ENCODE measurements around the gene ROBO3.

ROBO3 gene

GRCh38 chr11:124897674-124898262, 32.5 kb downstream of the ROBO3 start, which contains the start of gene ROBO4:
Gene ROBO4, minus strand, starts transcription at chr11:124897865. Its CDS starts 70 bp downstream, at chr11:124897795.
- Histone ChIP-seq H3K27ac (ENCODE audit: low read depth, low read length) (no peak within 1 kb of the TSS), H3K4me1 (ENCODE audit: control insufficient read depth in 1 of 2, insufficient read depth in 2 of 2, low read length in 2 of 2) (no peaks in the 10 kb centered on the region), H3K9ac (ENCODE audit: low read depth in 1 of 2, low read length in 2 of 2) (peak within 1 kb of the TSS in 1 of 2 donors; percentile 14), H3K4me3 (ENCODE audit: low read depth in 1 of 2, low read length in 2 of 2) (peak within 1 kb of the TSS in 1 of 2 donors; percentile 46), H3K36me3 (ENCODE audit: control insufficient read depth in 1 of 2, insufficient read depth in 2 of 2, low read length in 2 of 2) (no peaks in the 10 kb centered on the region), H3K27me3 (ENCODE audit: control insufficient read depth in 1 of 2, insufficient read depth in 2 of 2, low read length in 2 of 2) (peaks cover 9 to 11% of the 10 kb centered on the region in 2 donors), H3K9me3 (ENCODE audit: control insufficient read depth in 1 of 2, low read length in 2 of 2) (no peaks in the 10 kb centered on the region)

GRCh38 chr11:124898263-124898680, 33.0 kb downstream of the ROBO3 start:
- Histone ChIP-seq H3K27me3 (ENCODE audit: control insufficient read depth in 1 of 2, insufficient read depth in 2 of 2, low read length in 2 of 2) (peaks cover 9 to 11% of the 10 kb centered on the region in 2 donors), H3K27ac (ENCODE audit: low read depth, low read length) (no peak overlapping the region), H3K9ac (ENCODE audit: low read depth in 1 of 2, low read length in 2 of 2) (no peak overlapping the region), H3K9me3 (ENCODE audit: control insufficient read depth in 1 of 2, low read length in 2 of 2) (no peaks in the 10 kb centered on the region), H3K4me3 (ENCODE audit: low read depth in 1 of 2, low read length in 2 of 2) (no peak overlapping the region), H3K4me1 (ENCODE audit: control insufficient read depth in 1 of 2, insufficient read depth in 2 of 2, low read length in 2 of 2) (no peaks in the 10 kb centered on the region), H3K36me3 (ENCODE audit: control insufficient read depth in 1 of 2, insufficient read depth in 2 of 2, low read length in 2 of 2) (no peaks in the 10 kb centered on the region)

GRCh38 chr11:124898711-124899110, 33.5 kb downstream of the ROBO3 start:
- Histone ChIP-seq H3K9ac (ENCODE audit: low read depth in 1 of 2, low read length in 2 of 2) (no peak overlapping the region), H3K4me3 (ENCODE audit: low read depth in 1 of 2, low read length in 2 of 2) (no peak overlapping the region), H3K27ac (ENCODE audit: low read depth, low read length) (peak overlapping the region; percentile 51), H3K27me3 (ENCODE audit: control insufficient read depth in 1 of 2, insufficient read depth in 2 of 2, low read length in 2 of 2) (peaks cover 9 to 11% of the 10 kb centered on the region in 2 donors), H3K9me3 (ENCODE audit: control insufficient read depth in 1 of 2, low read length in 2 of 2) (no peaks in the 10 kb centered on the region), H3K36me3 (ENCODE audit: control insufficient read depth in 1 of 2, insufficient read depth in 2 of 2, low read length in 2 of 2) (no peaks in the 10 kb centered on the region), H3K4me1 (ENCODE audit: control insufficient read depth in 1 of 2, insufficient read depth in 2 of 2, low read length in 2 of 2) (no peaks in the 10 kb centered on the region)

GRCh38 chr11:124899383-124900145, 34.3 kb downstream of the ROBO3 start:
- no peaks in the 10 kb centered on the region for H3K36me3 ChIP-seq (ENCODE audit: control insufficient read depth in 1 of 2, insufficient read depth in 2 of 2, low read length in 2 of 2)
- no peaks in the 10 kb centered on the region for H3K9me3 ChIP-seq (ENCODE audit: control insufficient read depth in 1 of 2, low read length in 2 of 2)
- H3K9ac ChIP-seq (ENCODE audit: low read depth in 1 of 2, low read length in 2 of 2), result no peak overlapping the region
- H3K27ac ChIP-seq (ENCODE audit: low read depth, low read length), result peak overlapping the region; percentile 51
- H3K4me1 ChIP-seq (ENCODE audit: control insufficient read depth in 1 of 2, insufficient read depth in 2 of 2, low read length in 2 of 2), result no peaks in the 10 kb centered on the region
- peaks cover 9 to 11% of the 10 kb centered on the region in 2 donors for H3K27me3 ChIP-seq (ENCODE audit: control insufficient read depth in 1 of 2, insufficient read depth in 2 of 2, low read length in 2 of 2)
- no peak overlapping the region for H3K4me3 ChIP-seq (ENCODE audit: low read depth in 1 of 2, low read length in 2 of 2)

- no peak overlapping the region for H3K9ac ChIP-seq (ENCODE audit: low read depth in 1 of 2, low read length in 2 of 2)
- no peak overlapping the region for H3K27ac ChIP-seq (ENCODE audit: low read depth, low read length)
- peaks cover 9 to 11% of the 10 kb centered on the region in 2 donors for H3K27me3 ChIP-seq (ENCODE audit: control insufficient read depth in 1 of 2, insufficient read depth in 2 of 2, low read length in 2 of 2)
- no peaks in the 10 kb centered on the region for H3K9me3 ChIP-seq (ENCODE audit: control insufficient read depth in 1 of 2, low read length in 2 of 2)
- no peak overlapping the region for H3K4me3 ChIP-seq (ENCODE audit: low read depth in 1 of 2, low read length in 2 of 2)
- H3K36me3 ChIP-seq (ENCODE audit: control insufficient read depth in 1 of 2, insufficient read depth in 2 of 2, low read length in 2 of 2), result no peaks in the 10 kb centered on the region
- no peaks in the 10 kb centered on the region for H3K4me1 ChIP-seq (ENCODE audit: control insufficient read depth in 1 of 2, insufficient read depth in 2 of 2, low read length in 2 of 2)
These were observed 35.2 kb downstream of the ROBO3 start for GRCh38 chr11:124900464-124900863.

GRCh38 chr11:124902616-124903015, 37.4 kb downstream of the ROBO3 start:
- no peak overlapping the region for H3K27ac ChIP-seq (ENCODE audit: low read depth, low read length)
- no peaks in the 10 kb centered on the region for H3K36me3 ChIP-seq (ENCODE audit: control insufficient read depth in 1 of 2, insufficient read depth in 2 of 2, low read length in 2 of 2)
- peaks cover 9 to 11% of the 10 kb centered on the region in 2 donors for H3K27me3 ChIP-seq (ENCODE audit: control insufficient read depth in 1 of 2, insufficient read depth in 2 of 2, low read length in 2 of 2)
- no peak overlapping the region for H3K4me3 ChIP-seq (ENCODE audit: low read depth in 1 of 2, low read length in 2 of 2)
- no peak overlapping the region for H3K9ac ChIP-seq (ENCODE audit: low read depth in 1 of 2, low read length in 2 of 2)
- H3K9me3 ChIP-seq (ENCODE audit: control insufficient read depth in 1 of 2, low read length in 2 of 2), result no peaks in the 10 kb centered on the region
- H3K4me1 ChIP-seq (ENCODE audit: control insufficient read depth in 1 of 2, insufficient read depth in 2 of 2, low read length in 2 of 2), result no peaks in the 10 kb centered on the region

- no peaks in the 10 kb centered on the region for H3K36me3 ChIP-seq (ENCODE audit: control insufficient read depth in 1 of 2, insufficient read depth in 2 of 2, low read length in 2 of 2)
- H3K27me3 ChIP-seq (ENCODE audit: control insufficient read depth in 1 of 2, insufficient read depth in 2 of 2, low read length in 2 of 2), result no peaks in the 10 kb centered on the region
- no peak overlapping the region for H3K4me3 ChIP-seq (ENCODE audit: low read depth in 1 of 2, low read length in 2 of 2)
- peaks cover 0 to 3% of the 10 kb centered on the region in 2 donors for H3K9me3 ChIP-seq (ENCODE audit: control insufficient read depth in 1 of 2, low read length in 2 of 2)
- H3K27ac ChIP-seq (ENCODE audit: low read depth, low read length), result no peak overlapping the region
- H3K9ac ChIP-seq (ENCODE audit: low read depth in 1 of 2, low read length in 2 of 2), result no peak overlapping the region
- no peaks in the 10 kb centered on the region for H3K4me1 ChIP-seq (ENCODE audit: control insufficient read depth in 1 of 2, insufficient read depth in 2 of 2, low read length in 2 of 2)
These were observed 50.5 kb downstream of the ROBO3 start for GRCh38 chr11:124915541-124916369.

- Histone ChIP-seq H3K36me3 (ENCODE audit: control insufficient read depth in 1 of 2, insufficient read depth in 2 of 2, low read length in 2 of 2) (no peaks in the 10 kb centered on the region), H3K4me1 (ENCODE audit: control insufficient read depth in 1 of 2, insufficient read depth in 2 of 2, low read length in 2 of 2) (no peaks in the 10 kb centered on the region), H3K27me3 (ENCODE audit: control insufficient read depth in 1 of 2, insufficient read depth in 2 of 2, low read length in 2 of 2) (peaks cover 0 to 1% of the 10 kb centered on the region in 2 donors), H3K27ac (ENCODE audit: low read depth, low read length) (no peak overlapping the region), H3K9me3 (ENCODE audit: control insufficient read depth in 1 of 2, low read length in 2 of 2) (peaks cover 0 to 3% of the 10 kb centered on the region in 2 donors), H3K9ac (ENCODE audit: low read depth in 1 of 2, low read length in 2 of 2) (no peak overlapping the region), H3K4me3 (ENCODE audit: low read depth in 1 of 2, low read length in 2 of 2) (no peak overlapping the region)
These were observed 51.1 kb downstream of the ROBO3 start for GRCh38 chr11:124916370-124916710.

- H3K9me3 ChIP-seq (ENCODE audit: control insufficient read depth in 1 of 2, low read length in 2 of 2), result no peaks in the 10 kb centered on the region
- H3K27ac ChIP-seq (ENCODE audit: low read depth, low read length), result no peak overlapping the region
- H3K4me1 ChIP-seq (ENCODE audit: control insufficient read depth in 1 of 2, insufficient read depth in 2 of 2, low read length in 2 of 2), result no peaks in the 10 kb centered on the region
- peaks cover 7% of the 10 kb centered on the region in 2 donors for H3K27me3 ChIP-seq (ENCODE audit: control insufficient read depth in 1 of 2, insufficient read depth in 2 of 2, low read length in 2 of 2)
- H3K9ac ChIP-seq (ENCODE audit: low read depth in 1 of 2, low read length in 2 of 2), result no peak overlapping the region
- H3K36me3 ChIP-seq (ENCODE audit: control insufficient read depth in 1 of 2, insufficient read depth in 2 of 2, low read length in 2 of 2), result no peaks in the 10 kb centered on the region
- H3K4me3 ChIP-seq (ENCODE audit: low read depth in 1 of 2, low read length in 2 of 2), result no peak overlapping the region
These were observed 51.9 kb downstream of the ROBO3 start for GRCh38 chr11:124917115-124917637.

GRCh38 chr11:124918950-124919349, 53.7 kb downstream of the ROBO3 start, which contains the start of gene HEPN1:
Gene HEPN1, plus strand, starts transcription at chr11:124919250.
- no peaks in the 10 kb centered on the region for H3K9me3 ChIP-seq (ENCODE audit: control insufficient read depth in 1 of 2, low read length in 2 of 2)
- no peaks in the 10 kb centered on the region for H3K4me1 ChIP-seq (ENCODE audit: control insufficient read depth in 1 of 2, insufficient read depth in 2 of 2, low read length in 2 of 2)
- no peak within 1 kb of the TSS for H3K4me3 ChIP-seq (ENCODE audit: low read depth in 1 of 2, low read length in 2 of 2)
- H3K9ac ChIP-seq (ENCODE audit: low read depth in 1 of 2, low read length in 2 of 2), result no peak within 1 kb of the TSS
- peaks cover 7% of the 10 kb centered on the region in 2 donors for H3K27me3 ChIP-seq (ENCODE audit: control insufficient read depth in 1 of 2, insufficient read depth in 2 of 2, low read length in 2 of 2)
- H3K36me3 ChIP-seq (ENCODE audit: control insufficient read depth in 1 of 2, insufficient read depth in 2 of 2, low read length in 2 of 2), result no peaks in the 10 kb centered on the region
- no peak within 1 kb of the TSS for H3K27ac ChIP-seq (ENCODE audit: low read depth, low read length)

Measured in duodenal mucosa (tissue), 2 donors.